ENCODE measurements around the gene ERAS.

Gene ERAS, protein sequence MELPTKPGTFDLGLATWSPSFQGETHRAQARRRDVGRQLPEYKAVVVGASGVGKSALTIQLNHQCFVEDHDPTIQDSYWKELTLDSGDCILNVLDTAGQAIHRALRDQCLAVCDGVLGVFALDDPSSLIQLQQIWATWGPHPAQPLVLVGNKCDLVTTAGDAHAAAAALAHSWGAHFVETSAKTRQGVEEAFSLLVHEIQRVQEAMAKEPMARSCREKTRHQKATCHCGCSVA

GRCh38 chrX:48826135-48826875 lies at the start of gene ERAS:
TSS of gene ERAS (plus strand) at chrX:48826513. CDS start at chrX:48829124, 2,611 bp downstream.
- no peak for DNase-seq (ENCODE audit: low spot score)

DNA sequence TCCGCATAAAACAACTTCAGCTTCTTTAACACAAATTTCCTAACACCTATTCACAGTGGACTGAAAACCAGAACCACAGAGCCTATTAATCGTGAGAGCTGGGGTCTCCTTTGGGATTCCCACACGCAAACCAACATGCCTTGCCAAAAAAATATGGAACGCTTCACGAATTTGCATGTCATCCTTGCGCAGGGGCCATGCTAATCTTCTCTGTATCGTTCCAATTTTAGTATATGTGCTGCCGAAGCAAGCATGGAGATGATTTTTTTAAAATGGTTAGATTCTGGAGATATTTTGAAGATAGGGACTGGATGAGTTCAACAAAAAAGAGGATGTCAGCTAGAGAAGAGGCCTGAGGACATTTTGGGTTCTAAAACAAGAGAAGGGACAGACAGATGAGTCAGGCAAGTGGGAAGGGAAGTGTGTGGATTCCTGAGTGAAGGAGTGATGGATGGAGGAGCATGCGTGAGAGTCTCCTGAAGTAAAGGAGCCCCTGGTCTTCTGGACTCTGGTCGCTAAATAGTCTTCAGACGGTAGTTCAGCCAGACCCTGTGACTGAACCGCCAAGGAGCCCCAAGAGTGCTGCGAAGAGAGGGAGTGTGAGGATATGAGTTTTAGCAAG lies 49.4 kb upstream of the ERAS start:
- no peak for DNase-seq (ENCODE audit: low spot score)

- no peak for DNase-seq (ENCODE audit: low spot score)
These were observed 46.9 kb upstream of the ERAS start for GRCh38 chrX:48779399-48779798.

GRCh38 chrX:48781705-48782104 lies 44.6 kb upstream of the ERAS start:
- DNase-seq (ENCODE audit: low spot score): no peak

- DNase-seq (ENCODE audit: low spot score): no peak
These were observed 44.1 kb upstream of the ERAS start for GRCh38 chrX:48782216-48782615.

- DNase-seq (ENCODE audit: low spot score): no peak
These were observed 43.5 kb upstream of the ERAS start for GRCh38 chrX:48782795-48783194.

- DNase-seq (ENCODE audit: low spot score): no peak
These were observed 41.6 kb upstream of the ERAS start for GRCh38 chrX:48784726-48785125.

DNA sequence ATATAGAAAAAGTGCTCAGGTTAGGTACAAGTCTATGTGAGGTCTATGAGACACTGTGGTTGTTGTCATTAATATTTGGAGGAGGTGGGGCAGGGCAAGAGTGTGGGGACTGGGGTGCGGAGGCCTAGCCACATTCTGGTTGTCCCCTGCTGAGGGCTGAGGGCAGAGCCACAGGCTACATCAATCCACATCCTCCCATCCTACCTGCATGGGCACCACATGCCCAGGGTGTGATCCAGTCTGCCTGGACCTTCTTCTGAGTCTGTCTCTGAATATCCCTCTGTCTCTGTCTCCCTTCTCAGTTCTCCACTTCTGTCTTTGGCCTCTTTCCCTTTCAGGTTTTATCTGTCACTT lies 41.1 kb upstream of the ERAS start:
- no peak for DNase-seq (ENCODE audit: low spot score)

- no peak for DNase-seq (ENCODE audit: low spot score)
These were observed 40.6 kb upstream of the ERAS start for GRCh38 chrX:48785540-48786214.

GRCh38 chrX:48786341-48786800 lies 39.9 kb upstream of the ERAS start, which contains the start of gene GATA1:
TSS of gene GATA1 (plus strand) at chrX:48786590. CDS start at chrX:48791110, 4,520 bp downstream.
- no peak for DNase-seq (ENCODE audit: low spot score)

DNA sequence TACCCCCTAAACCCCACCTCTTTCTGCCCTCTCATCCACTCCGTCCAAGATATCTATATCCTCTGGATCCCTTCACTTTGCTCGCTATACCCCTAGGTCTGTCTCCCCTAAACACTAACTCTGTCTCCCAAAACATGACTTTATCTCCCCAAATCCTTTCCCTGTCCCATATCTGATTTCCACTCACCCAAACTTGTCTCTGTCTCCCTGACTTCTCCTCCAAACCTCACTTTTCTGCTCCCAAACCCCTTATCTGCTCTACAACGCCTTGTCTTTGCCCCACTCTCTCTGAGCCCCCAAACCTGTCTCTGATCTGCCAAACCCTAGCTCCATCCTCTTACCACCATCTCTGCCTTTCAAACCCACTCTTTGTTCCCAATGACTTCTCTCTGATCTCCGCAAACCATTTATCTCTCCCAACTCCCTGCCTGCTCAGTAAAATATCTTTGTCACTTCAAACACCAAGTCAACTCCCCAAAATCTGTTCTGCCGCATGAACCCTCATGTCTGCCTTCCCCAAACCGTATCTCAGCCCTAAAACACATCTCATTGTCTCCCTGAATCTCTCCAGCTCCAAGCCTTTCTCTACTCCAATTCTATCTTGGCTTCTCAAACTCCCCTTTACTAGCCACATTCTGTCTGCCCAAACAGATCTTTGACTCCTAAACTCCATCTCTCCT lies 39.3 kb upstream of the ERAS start:
- no peak for DNase-seq (ENCODE audit: low spot score)

GRCh38 chrX:48787505-48788443 lies 38.5 kb upstream of the ERAS start:
- DNase-seq (ENCODE audit: low spot score): no peak

DNA sequence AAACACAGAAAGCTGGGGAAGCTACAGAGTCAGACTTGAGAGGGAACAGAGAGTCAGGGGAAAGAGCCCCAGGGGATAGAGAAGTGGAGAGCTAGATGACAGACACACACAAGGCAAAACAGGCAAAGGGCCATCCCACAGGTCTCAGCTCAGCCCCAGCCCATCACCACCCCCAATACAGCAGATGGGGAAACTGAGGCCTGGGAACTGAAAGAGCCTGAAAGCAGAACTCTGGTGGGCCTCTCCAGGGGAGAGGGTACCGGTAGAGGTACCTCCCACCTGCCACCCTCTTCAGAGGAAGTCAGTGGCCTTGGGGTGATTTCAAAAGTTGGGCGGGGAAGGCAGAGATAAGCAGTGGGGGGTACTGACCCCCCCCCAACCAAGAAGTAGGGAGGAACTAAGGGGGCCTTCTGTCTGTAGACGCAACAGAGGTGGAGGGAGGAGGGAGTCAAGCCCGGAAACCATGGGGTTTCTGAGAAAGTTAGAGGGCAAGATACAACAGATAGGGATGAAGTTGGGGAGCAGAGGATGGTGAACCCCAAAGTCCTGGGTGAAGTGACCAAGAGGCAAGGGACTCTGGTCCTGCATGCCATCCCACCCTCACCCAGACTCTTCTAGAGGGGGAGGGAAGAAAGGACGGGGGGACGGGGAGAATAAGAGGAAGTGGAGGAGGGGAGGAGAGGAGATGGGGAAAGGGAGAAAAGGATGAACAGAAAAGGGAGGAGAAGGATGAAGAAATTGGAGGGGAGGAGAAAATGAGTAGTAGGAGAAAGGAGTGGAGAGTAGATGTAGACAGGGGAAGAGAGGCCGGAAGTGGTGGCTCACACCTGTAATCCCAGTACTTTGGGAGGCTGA lies 36.7 kb upstream of the ERAS start:
- DNase-seq (ENCODE audit: low spot score): no peak

DNA sequence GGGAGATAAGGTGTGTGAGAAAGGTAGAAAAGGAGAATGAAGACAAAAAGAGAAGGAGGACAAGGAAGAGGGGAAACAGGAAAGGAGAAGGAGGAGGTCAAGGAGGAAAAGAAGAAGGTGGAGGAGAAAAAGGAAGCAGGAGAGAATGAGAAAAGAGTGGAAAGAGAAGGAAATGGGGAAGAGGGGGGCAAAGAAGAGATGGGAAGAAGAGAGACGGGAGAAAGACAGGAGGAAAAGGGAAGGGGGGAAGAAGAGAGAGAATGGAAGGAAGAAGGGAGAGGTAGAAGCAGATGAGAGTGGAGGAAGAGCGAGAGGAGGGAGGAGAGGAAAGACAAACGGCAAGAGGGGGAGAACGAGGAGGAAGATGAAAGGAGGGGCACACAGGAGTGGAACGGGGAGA lies 35.8 kb upstream of the ERAS start:
- DNase-seq (ENCODE audit: low spot score): no peak

DNA sequence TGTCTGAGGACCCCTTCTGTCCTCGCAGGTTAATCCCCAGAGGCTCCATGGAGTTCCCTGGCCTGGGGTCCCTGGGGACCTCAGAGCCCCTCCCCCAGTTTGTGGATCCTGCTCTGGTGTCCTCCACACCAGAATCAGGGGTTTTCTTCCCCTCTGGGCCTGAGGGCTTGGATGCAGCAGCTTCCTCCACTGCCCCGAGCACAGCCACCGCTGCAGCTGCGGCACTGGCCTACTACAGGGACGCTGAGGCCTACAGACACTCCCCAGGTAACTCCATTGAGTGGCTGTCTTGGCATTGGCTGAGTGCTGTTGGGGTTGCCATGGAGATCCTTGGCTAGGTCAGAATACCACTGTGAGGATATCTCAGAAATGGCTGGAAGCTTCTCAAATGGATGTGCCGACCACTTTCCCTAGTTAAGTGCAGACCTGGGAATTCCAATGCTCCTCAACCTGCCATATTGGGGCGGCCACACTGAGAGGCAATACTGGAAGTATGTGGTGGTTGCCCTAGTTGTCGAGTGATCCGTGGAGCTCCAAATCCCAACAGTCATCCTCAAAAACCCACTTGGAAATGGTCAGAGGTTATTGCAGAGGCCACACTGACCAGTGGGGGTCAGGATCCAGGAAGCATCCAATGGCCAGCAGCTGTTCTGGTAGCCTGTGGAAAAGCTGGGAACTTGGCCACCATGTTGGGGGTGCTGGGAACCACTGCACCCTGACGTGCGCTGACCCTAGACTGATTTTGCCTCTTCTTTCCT lies 35.1 kb upstream of the ERAS start:
- no peak for DNase-seq (ENCODE audit: low spot score)

DNA sequence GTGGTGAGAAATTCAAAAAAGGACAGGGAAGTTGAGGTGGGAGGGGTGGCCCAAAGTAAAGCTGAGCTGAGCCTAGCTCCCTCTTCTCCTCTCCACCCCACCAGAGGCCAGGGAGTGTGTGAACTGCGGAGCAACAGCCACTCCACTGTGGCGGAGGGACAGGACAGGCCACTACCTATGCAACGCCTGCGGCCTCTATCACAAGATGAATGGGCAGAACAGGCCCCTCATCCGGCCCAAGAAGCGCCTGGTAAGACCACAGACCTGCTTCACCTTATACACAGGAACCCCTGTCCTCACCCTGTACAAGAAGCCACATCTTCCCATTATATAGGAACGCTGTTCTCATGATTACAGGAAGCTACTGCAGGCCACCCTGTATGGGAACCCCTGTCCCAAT lies 34.1 kb upstream of the ERAS start:
- DNase-seq (ENCODE audit: low spot score): no peak

- no peak for DNase-seq (ENCODE audit: low spot score)
These were observed 32.4 kb upstream of the ERAS start for GRCh38 chrX:48793935-48794334.

- DNase-seq (ENCODE audit: low spot score): no peak
These were observed 31.9 kb upstream of the ERAS start for GRCh38 chrX:48794340-48794910.
